A549 (cell line): ENCODE data around the gene KCTD11.

Experiments
- CTCF ChIP-seq: fragments of >200 bp; sonication (Bioruptor Twin); formaldehyde crosslinking; IDR thresholded peaks from 3 replicates; pipeline ENCODE4 v1.5.1; 2016
- EP300 ChIP-seq, 2 experiments: fragments of >200 bp; sonication (Bioruptor Twin); formaldehyde crosslinking; IDR thresholded peaks; 2 replicates in 1 of 2; 3 replicates in 1 of 2; pipeline ENCODE4 v1.6.1; 2016 to 2017
- HEYL ChIP-seq: fragments of 250-450 bp; sonication (Bioruptor Pico); IDR thresholded peaks from 2 replicates; pipeline ENCODE4 v1.8.0; 2021; ENCODE audit warnings: mild to moderate bottlenecking, moderate library complexity
- MAFK ChIP-seq: fragments of 450-650 bp; IDR thresholded peaks from 2 replicates; pipeline ENCODE4 v1.6.1; 2014; ENCODE audit not compliant: partially characterized antibody
- MYC ChIP-seq: IDR thresholded peaks from 2 replicates; pipeline ENCODE4 v1.6.1; 2012; ENCODE audit warnings: mild to moderate bottlenecking, inconsistent platforms, low read length, improper control_type of control experiment, borderline replicate concordance
- POLR2A ChIP-seq: IDR thresholded peaks from 2 replicates; pipeline ENCODE4 v1.6.1; 2012; ENCODE audit warnings: mild to moderate bottlenecking, low read length
- RAD21 ChIP-seq, 2 experiments: fragments of >200 bp in 1 of 2; sonication (Bioruptor Twin) in 1 of 2; formaldehyde crosslinking in 1 of 2; IDR thresholded peaks in 1 of 2; conservative IDR thresholded peaks in 1 of 2; 2 replicates in 1 of 2; 3 replicates in 1 of 2; pipeline ENCODE4 v1.6.1; 2012 to 2018; ENCODE audit warnings: inconsistent platforms in 1 of 2
- RNF2 ChIP-seq: fragments of 200-600 bp; sonication (generic); IDR thresholded peaks from 2 replicates; pipeline ENCODE4 v1.6.1; 2016; ENCODE audit warnings: low read depth, mild to moderate bottlenecking, antibody characterized with exemption, moderate library complexity, borderline replicate concordance
- ZNF302 ChIP-seq: fragments of 250-450 bp; sonication (Bioruptor Pico); IDR thresholded peaks from 2 replicates; pipeline ENCODE4 v1.9.0; 2021; ENCODE audit warnings: inconsistent platforms, mild to moderate bottlenecking, moderate library complexity

- TF ChIP-seq CTCF = no peak
- no peak for TF ChIP-seq RAD21 (conservative IDR thresholded peaks at IDR 0.05 in 1 of 2, IDR thresholded peaks at IDR 0.05 in 1 of 2)
- TF ChIP-seq HEYL (CRISPR knock-in tag) = no peak
- no peak for TF ChIP-seq ZNF302 (CRISPR knock-in tag)
- TF ChIP-seq MYC = no peak
- peak; percentile 4; the same call in 1 of the 2 replicates for TF ChIP-seq POLR2A
- no peak for TF ChIP-seq MAFK
- no peak for TF ChIP-seq EP300 (IDR thresholded peaks at IDR 0.05)
- TF ChIP-seq RNF2 = no peak
Measured at GRCh38 chr17:7327501-7327900, 24.5 kb upstream of the KCTD11 start.
